ENCODE data around the gene ZCWPW1. TPM values are rescaled to one million over a fixed set of nuclear protein-coding genes. Genes with fewer than 3 reads are reported as not detected.

Gene ZCWPW1
- total and polyA plus RNA-seq, 2 experiments from 2014 or later = 2.2 to 3.3 TPM

GRCh38 chr7:100476101-100476780 is 47.7 kb upstream of the ZCWPW1 start:
- no peak overlapping the region for H3K4me3 ChIP-seq
- no peak for TF ChIP-seq EZH2phosphoT487 (IDR thresholded peaks at IDR 0.05; ENCODE audit: low read depth, severe bottlenecking, unreplicated experiment)
- no peak for TF ChIP-seq EZH2 (IDR thresholded peaks at IDR 0.05; ENCODE audit: borderline replicate concordance)
- no peak for TF ChIP-seq CTCF (IDR thresholded peaks at IDR 0.05; ENCODE audit: poor library complexity)
- WGBS (ENCODE audit: low lambda C conversion rate, missing lambda C conversion rate) = 61% methylated on average over 4 of the region's 6 CpGs

GRCh38 chr7:100475549-100475948 is 47.0 kb upstream of the ZCWPW1 start:
- peak overlapping the region; percentile 97 for H3K4me2 ChIP-seq
- H3K9me2 ChIP-seq (replicated peaks; ENCODE audit: insufficient read depth) = no peaks in the 10 kb centered on the region
- H3K4me3 ChIP-seq = no peak overlapping the region
- no peaks in the 10 kb centered on the region for H3K9me3 ChIP-seq (ENCODE audit: low read depth)
- H3K4me1 ChIP-seq (ENCODE audit: insufficient read depth) = peaks cover 28% of the 10 kb centered on the region
- H4K20me1 ChIP-seq (ENCODE audit: insufficient read depth, poor library complexity, severe bottlenecking) = peaks cover 31% of the 10 kb centered on the region
- TF ChIP-seq EZH2 (IDR thresholded peaks at IDR 0.05; ENCODE audit: borderline replicate concordance) (no peak), CTCF (IDR thresholded peaks at IDR 0.05; ENCODE audit: poor library complexity) (no peak), EZH2phosphoT487 (IDR thresholded peaks at IDR 0.05; ENCODE audit: low read depth, severe bottlenecking, unreplicated experiment) (no peak)
- WGBS (ENCODE audit: low lambda C conversion rate, missing lambda C conversion rate) = 56% methylated on average over 8 of the region's 9 CpGs
- H2AFZ ChIP-seq = no peak overlapping the region
- H3K36me3 ChIP-seq (replicated peaks; ENCODE audit: insufficient read depth, low read depth) = no peaks in the 10 kb centered on the region
- peak; percentile 58 for DNase-seq (ENCODE audit: low spot score)
- peaks cover 50% of the 10 kb centered on the region for H3K79me2 ChIP-seq
- H3K27ac ChIP-seq = peak overlapping the region; percentile 73
- no peaks in the 10 kb centered on the region for H3K27me3 ChIP-seq

More at GRCh38 chr7:100476101-100476780, 47.7 kb upstream of the ZCWPW1 start:
- Histone ChIP-seq H3K27ac (peak overlapping the region; percentile 73), H3K9me2 (replicated peaks; ENCODE audit: insufficient read depth) (no peaks in the 10 kb centered on the region), H3K27me3 (no peaks in the 10 kb centered on the region), H2AFZ (no peak overlapping the region), H3K9me3 (ENCODE audit: low read depth) (no peaks in the 10 kb centered on the region), H3K4me1 (ENCODE audit: insufficient read depth) (peaks cover 28% of the 10 kb centered on the region), H3K4me2 (peak overlapping the region; percentile 97), H3K36me3 (replicated peaks; ENCODE audit: insufficient read depth, low read depth) (no peaks in the 10 kb centered on the region), H4K20me1 (ENCODE audit: insufficient read depth, poor library complexity, severe bottlenecking) (peaks cover 31% of the 10 kb centered on the region), H3K79me2 (peaks cover 50% of the 10 kb centered on the region)
- DNase-seq (ENCODE audit: low spot score) = no peak

- no peak overlapping the region for H3K4me2 ChIP-seq
- WGBS (ENCODE audit: low lambda C conversion rate, missing lambda C conversion rate) = 81% methylated on average over 14 of the region's 14 CpGs
- no peaks in the 10 kb centered on the region for H3K27me3 ChIP-seq
- peaks cover 34% of the 10 kb centered on the region for H3K4me1 ChIP-seq (ENCODE audit: insufficient read depth)
- no peaks in the 10 kb centered on the region for H3K9me3 ChIP-seq (ENCODE audit: low read depth)
- no peak for DNase-seq (ENCODE audit: low spot score)
- peaks cover 38% of the 10 kb centered on the region for H3K79me2 ChIP-seq
- no peaks in the 10 kb centered on the region for H3K9me2 ChIP-seq (replicated peaks; ENCODE audit: insufficient read depth)
- no peaks in the 10 kb centered on the region for H3K36me3 ChIP-seq (replicated peaks; ENCODE audit: insufficient read depth, low read depth)
- TF ChIP-seq EZH2phosphoT487 (IDR thresholded peaks at IDR 0.05; ENCODE audit: low read depth, severe bottlenecking, unreplicated experiment) = no peak
- no peak for TF ChIP-seq CTCF (IDR thresholded peaks at IDR 0.05; ENCODE audit: poor library complexity)
- TF ChIP-seq EZH2 (IDR thresholded peaks at IDR 0.05; ENCODE audit: borderline replicate concordance) = no peak
- no peak overlapping the region for H3K4me3 ChIP-seq
- no peak overlapping the region for H2AFZ ChIP-seq
- peak overlapping the region; percentile 25 for H3K27ac ChIP-seq
- H4K20me1 ChIP-seq (ENCODE audit: insufficient read depth, poor library complexity, severe bottlenecking) = peaks cover 39% of the 10 kb centered on the region
Observed at GRCh38 chr7:100472854-100473499, 44.5 kb upstream of the ZCWPW1 start.
